PC-9 (cell line): ENCODE data around the gene ASRGL1. TPM values are rescaled to one million over a fixed set of nuclear protein-coding genes. Genes with fewer than 3 reads are reported as not detected.
"Not testable (repeated sequence)": the region's sequence is repeated elsewhere in the genome, so short reads cannot be mapped to it uniquely, and the experiment has no call there.

Source experiments
- BruUV-seq: library from RNA; stranded (reverse); fragments of 400-500 nt; replicated peaks from 2 replicates; lab custom pipeline; 2021; lab: Mats Ljungman, UMichigan
- CTCF ChIA-PET: fragments of 300-600 bp; sonication (Branson Sonifier 250); formaldehyde crosslinking; loops from one replicate; lab custom pipeline; 2022; ENCODE audit warnings: antibody characterized with exemption; lab: Charles Lee
- POLR2A ChIA-PET: fragments of 300-600 bp; sonication (Branson Sonifier 250); formaldehyde crosslinking; loops from one replicate; lab custom pipeline; 2022; ENCODE audit warnings: antibody characterized with exemption; ENCODE audit not compliant: unreplicated experiment; lab: Charles Lee
- DNase-seq, 2 experiments: peaks; one replicate each; pipeline versions ENCODE4 v3.0.0 to v3.0.0-alpha.2; 2015 to 2022; ENCODE audit warnings: mixed read lengths in 1 of 2
- H2AFZ ChIP-seq: fragments of 200-600 bp; sonication (generic); 2 replicates; pipeline ENCODE4 v1.8.1; 2017; ENCODE audit warnings: antibody characterized with exemption
- H3F3A ChIP-seq: fragments of 200-600 bp; sonication (generic); 2 replicates; pipeline ENCODE4 v1.8.1; 2017; ENCODE audit warnings: antibody characterized with exemption, mild to moderate bottlenecking, low read depth; ENCODE audit not compliant: insufficient read depth
- H3K27ac ChIP-seq: fragments of 200-600 bp; sonication (generic); 2 replicates; pipeline ENCODE4 v1.6.1; 2016; ENCODE audit warnings: mixed run types
- H3K27me3 ChIP-seq: fragments of 200-600 bp; sonication (generic); 2 replicates; pipeline ENCODE4 v1.6.1; 2016; ENCODE audit warnings: low read depth, mixed run types; ENCODE audit not compliant: insufficient read depth
- H3K36me3 ChIP-seq: fragments of 200-600 bp; sonication (generic); 2 replicates; pipeline ENCODE4 v1.6.1; 2016; ENCODE audit warnings: low read depth, mixed run types
- H3K4me1 ChIP-seq: fragments of 200-600 bp; sonication (generic); replicated peaks from 2 replicates; pipeline ENCODE4 v1.6.1; 2016; ENCODE audit warnings: mixed run types; ENCODE audit not compliant: insufficient read depth
- H3K4me2 ChIP-seq: fragments of 200-600 bp; sonication (generic); 2 replicates; pipeline ENCODE4 v1.6.1; 2017; ENCODE audit warnings: mixed run types
- H3K4me3 ChIP-seq: fragments of 200-600 bp; sonication (generic); 2 replicates; pipeline ENCODE4 v1.6.1; 2016; ENCODE audit warnings: mixed run types
- H3K79me2 ChIP-seq: fragments of 200-600 bp; sonication (generic); 2 replicates; pipeline ENCODE4 v1.6.1; 2017; ENCODE audit warnings: low read depth, mixed run types
- H3K9me2 ChIP-seq: fragments of 200-600 bp; sonication (generic); 2 replicates; pipeline ENCODE4 v1.8.1; 2017; ENCODE audit warnings: mild to moderate bottlenecking; ENCODE audit not compliant: insufficient read depth
- H3K9me3 ChIP-seq: fragments of 200-600 bp; sonication (generic); 2 replicates; pipeline ENCODE4 v1.8.1; 2016; ENCODE audit warnings: low read depth; ENCODE audit not compliant: insufficient read depth
- H4K20me1 ChIP-seq: fragments of 200-600 bp; sonication (generic); 2 replicates; pipeline ENCODE4 v1.8.1; 2017; ENCODE audit not compliant: insufficient read depth
- CTCF ChIP-seq: fragments of 200-600 bp; sonication (generic); conservative IDR thresholded peaks from 2 replicates; pipeline ENCODE4 v1.6.1; 2017; ENCODE audit warnings: mixed run types, antibody characterized with exemption, mild to moderate bottlenecking, moderate library complexity
- EZH2 ChIP-seq: fragments of 200-600 bp; sonication (generic); IDR thresholded peaks from 2 replicates; pipeline ENCODE4 v1.8.0; 2017; ENCODE audit warnings: antibody characterized with exemption, low read depth
- intact Hi-C: fragments of 100-400 bp; cut with micrococcal nuclease; formaldehyde crosslinking; loops from one replicate; pipeline ENCODE4 v1.10.0; 2022; ENCODE audit not compliant: unreplicated experiment
- total RNA-seq: library from RNA; stranded (reverse); gene quantifications from 2 replicates; pipeline ENCODE4 v1.2.3, GENCODE V29; 2021

ASRGL1 gene
- total RNA-seq, 1 experiment from 2014 or later = 8.4 TPM

GRCh38 chr11:62360685-62361084, 23.4 kb downstream of the ASRGL1 start:
- H3K4me3 ChIP-seq = no peak overlapping the region
- BruUV-seq = no TSS peak
- H3K27ac ChIP-seq = no peak overlapping the region
- DNase-seq = no peak
- no peak for TF ChIP-seq EZH2
- no peak for TF ChIP-seq CTCF
- no peaks in the 10 kb centered on the region for H3K79me2 ChIP-seq
- no peaks in the 10 kb centered on the region for H4K20me1 ChIP-seq
- POLR2A ChIA-PET = interaction anchor here (0.7 kb wide), 2 partner anchors 197 to 340 kb away, joined by 6 to 7 read pairs; no protein-coding TSS in a partner anchor
- H3K9me3 ChIP-seq = no peaks in the 10 kb centered on the region
- CTCF ChIA-PET = no interaction called here
- H3K4me1 ChIP-seq = no peaks in the 10 kb centered on the region
- no peak overlapping the region for H3K4me2 ChIP-seq
- no peaks in the 10 kb centered on the region for H3K36me3 ChIP-seq
- no peaks in the 10 kb centered on the region for H3F3A ChIP-seq
- no peak overlapping the region for H2AFZ ChIP-seq
- no peaks in the 10 kb centered on the region for H3K9me2 ChIP-seq
- intact Hi-C loops = no loop called here
- H3K27me3 ChIP-seq = no peaks in the 10 kb centered on the region

GRCh38 chr11:62368861-62369477, 31.7 kb downstream of the ASRGL1 start:
- H3K9me3 ChIP-seq, H2AFZ ChIP-seq, H3K4me1 ChIP-seq, H3K27ac ChIP-seq, intact Hi-C loops, H3K36me3 ChIP-seq, DNase-seq, H3F3A ChIP-seq, BruUV-seq, H4K20me1 ChIP-seq, H3K9me2 ChIP-seq, H3K27me3 ChIP-seq, POLR2A ChIA-PET, H3K79me2 ChIP-seq, CTCF ChIA-PET, H3K4me3 ChIP-seq, H3K4me2 ChIP-seq: not testable (repeated sequence)

GRCh38 chr11:62370743-62371440, 33.6 kb downstream of the ASRGL1 start:
- no TSS peak for BruUV-seq
- intact Hi-C loops = no loop called here
- Histone ChIP-seq H3K79me2 (no peaks in the 10 kb centered on the region), H3K4me1 (no peaks in the 10 kb centered on the region), H3K36me3 (no peaks in the 10 kb centered on the region), H3K27ac (no peak overlapping the region), H3K9me3 (no peaks in the 10 kb centered on the region), H4K20me1 (no peaks in the 10 kb centered on the region), H3F3A (no peaks in the 10 kb centered on the region), H3K27me3 (no peaks in the 10 kb centered on the region), H3K4me3 (no peak overlapping the region), H3K4me2 (no peak overlapping the region), H2AFZ (no peak overlapping the region), H3K9me2 (no peaks in the 10 kb centered on the region)
- TF ChIP-seq EZH2 (no peak), CTCF (no peak)
- ChIA-PET POLR2A (no interaction called here), CTCF (no interaction called here)
- no peak for DNase-seq
